ENCODE results near the gene EIF3J.

DNA sequence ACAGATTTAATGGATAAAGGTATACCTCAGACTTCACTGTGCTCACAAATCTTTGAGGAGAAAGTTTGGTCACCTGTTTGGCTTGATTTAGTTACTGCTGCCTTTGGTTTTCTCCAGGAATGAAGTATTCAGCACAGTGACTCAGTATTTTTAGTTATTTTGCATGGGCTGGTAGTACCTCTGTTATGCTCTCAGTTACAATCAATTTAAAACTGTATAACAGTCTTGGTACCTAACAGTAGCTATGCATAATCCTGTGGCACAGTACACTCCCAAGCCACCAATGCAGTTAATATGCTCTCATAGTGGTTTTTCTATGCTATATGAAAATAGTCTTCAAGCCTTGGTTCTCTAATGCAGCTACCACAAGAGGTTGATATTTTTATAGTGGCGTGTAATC lies 11.9 kb upstream of the EIF3J start:
- TF ChIP-seq EZH2 (IDR thresholded peaks at IDR 0.05; ENCODE audit: insufficient read depth, poor library complexity, severe bottlenecking) (no peak), EZH2phosphoT487 (IDR thresholded peaks at IDR 0.05; ENCODE audit: insufficient read depth, low read depth) (no peak)

Data from GM23248 (cell line).